GM12878 (cell line): ENCODE data around the gene TRAK2. TPM values are rescaled to one million over a fixed set of nuclear protein-coding genes. Genes with fewer than 3 reads are reported as not detected.

Experiments
- CBFB ChIP-seq: IDR thresholded peaks from 2 replicates; pipeline ENCODE4 v1.6.1; 2016; ENCODE audit warnings: antibody characterized with exemption, low read depth
- CHD1 ChIP-seq: IDR thresholded peaks from 2 replicates; pipeline ENCODE4 v1.6.1; 2012; ENCODE audit warnings: low read depth, low read length, improper control_type of control experiment
- CREM ChIP-seq: IDR thresholded peaks from 2 replicates; pipeline ENCODE4 v1.6.1; 2014; ENCODE audit warnings: antibody characterized with exemption, low read depth
- E2F8 ChIP-seq: fragments of 450-650 bp; IDR thresholded peaks from 2 replicates; pipeline ENCODE4 v1.6.1; 2018; ENCODE audit warnings: mild to moderate bottlenecking, low read depth, moderate library complexity; ENCODE audit not compliant: partially characterized antibody
- ETV6 ChIP-seq, 2 experiments: fragments of 450-650 bp in 1 of 2; IDR thresholded peaks in 1 of 2; conservative IDR thresholded peaks in 1 of 2; 2 replicates each; pipeline ENCODE4 v1.6.1; 2014; ENCODE audit warnings: antibody characterized with exemption in 1 of 2, borderline replicate concordance in 1 of 2, low read depth in 1 of 2, mild to moderate bottlenecking in 1 of 2, moderate library complexity in 1 of 2
- FOS ChIP-seq: IDR thresholded peaks from 3 replicates; pipeline ENCODE4 v1.6.1; 2011; ENCODE audit warnings: borderline replicate concordance; ENCODE audit not compliant: insufficient read length; ENCODE audit errors: extremely low read depth
- FOXM1 ChIP-seq: IDR thresholded peaks from 2 replicates; pipeline ENCODE4 v1.6.1; 2012; ENCODE audit warnings: low read depth, mild to moderate bottlenecking, inconsistent platforms, low read length, moderate library complexity
- HSF1 ChIP-seq: fragments of 150-350 bp; IDR thresholded peaks from 2 replicates; pipeline ENCODE4 v1.6.1; 2014; ENCODE audit warnings: mild to moderate bottlenecking, low read depth, low read length
- PKNOX1 ChIP-seq: fragments of 450-650 bp; IDR thresholded peaks from 2 replicates; pipeline ENCODE4 v1.6.1; 2016; ENCODE audit warnings: mild to moderate bottlenecking
- POLR2A ChIP-seq: IDR thresholded peaks from 2 replicates; pipeline ENCODE4 v1.6.1; 2011; ENCODE audit warnings: low read depth, mild to moderate bottlenecking, low read length
- POLR2AphosphoS2 ChIP-seq: IDR thresholded peaks from 2 replicates; pipeline ENCODE4 v1.6.1; 2011; ENCODE audit warnings: low read depth, mild to moderate bottlenecking, low read length, improper control_type of control experiment, moderate library complexity
- RAD21 ChIP-seq: IDR thresholded peaks from 2 replicates; pipeline ENCODE4 v1.6.1; 2011; ENCODE audit warnings: mild to moderate bottlenecking, low read depth, low read length, moderate library complexity; ENCODE audit not compliant: insufficient read depth
- RBBP5 ChIP-seq: fragments of 200-600 bp; sonication (generic); conservative IDR thresholded peaks from 2 replicates; pipeline ENCODE4 v1.6.1; 2016
- RCOR1 ChIP-seq: conservative IDR thresholded peaks from 2 replicates; pipeline ENCODE4 v1.6.1; 2012; ENCODE audit warnings: low read depth, low read length, improper control_type of control experiment
- RELB ChIP-seq: fragments of 450-650 bp; IDR thresholded peaks from 2 replicates; pipeline ENCODE4 v1.6.1; 2017; ENCODE audit warnings: low read depth, mild to moderate bottlenecking, moderate library complexity
- SMAD1 ChIP-seq: fragments of 450-650 bp; IDR thresholded peaks from 2 replicates; pipeline ENCODE4 v1.6.1; 2018; ENCODE audit warnings: mild to moderate bottlenecking, low read depth; ENCODE audit not compliant: partially characterized antibody
- SREBF2 ChIP-seq: IDR thresholded peaks from 2 replicates; pipeline ENCODE4 v1.6.1; 2012; ENCODE audit warnings: mild to moderate bottlenecking, low read length
- TCF12 ChIP-seq: IDR thresholded peaks from 2 replicates; pipeline ENCODE4 v1.6.1; 2011; ENCODE audit warnings: low read depth, mild to moderate bottlenecking, low read length
- ZBTB33 ChIP-seq: fragments of 450-650 bp; IDR thresholded peaks from 2 replicates; pipeline ENCODE4 v1.6.1; 2017; ENCODE audit warnings: mild to moderate bottlenecking
- ZNF622 ChIP-seq: fragments of 450-650 bp; IDR thresholded peaks from 2 replicates; pipeline ENCODE4 v1.6.1; 2017; ENCODE audit warnings: mild to moderate bottlenecking, inconsistent platforms
- polyA plus RNA-seq, 11 experiments: library from polyadenylated mRNA; depleted of rRNA in 4 of 11; unstranded in 6 of 11; stranded (reverse) in 5 of 11; fragments of >200 nt; fragmentation: Nextera tagmentation in 4 of 11; fragmentation: Illumina TruSeq in 1 of 11; extraction: Ambion mirVana in 4 of 11; extraction: Trizol in 1 of 11; gene quantifications; 1 replicate in 1 of 11; 2 replicates in 10 of 11; pipeline versions ENCODE4 v1.2.1 to v1.2.3, GENCODE V29; 2011 to 2016; ENCODE audit warnings: inconsistent platforms in 2 of 11, missing spikeins in 2 of 11, low read depth in 1 of 11
- total RNA-seq, 4 experiments: library from RNA; depleted of rRNA in 3 of 4; stranded (reverse); fragments of >200 nt in 3 of 4; fragmentation: Illumina TruSeq in 1 of 4; extraction: Trizol in 1 of 4; gene quantifications; 2 replicates each; pipeline versions ENCODE4 v1.2.1 to v1.2.3, GENCODE V29; 2013 to 2021

The TRAK2 gene
- total and polyA plus RNA-seq, 10 of the 15 experiments (the other 5 are each of a cell fraction or from before 2014, with no cell fraction given), result 5.2 to 20.0 (median 11.8) TPM

- TF ChIP-seq FOS (no peak), SMAD1 (no peak), FOXM1 (no peak), RCOR1 (peak; percentile 86; the same call in 1 of the 2 replicates), HSF1 (no peak), POLR2A (peak; percentile 95), RAD21 (0 out of 2 replicates have a peak, but pooled peaks have one; percentile 3), RELB (peak; percentile 72), TCF12 (no peak), PKNOX1 (peak; percentile 34; the same call in 1 of the 2 replicates), CREM (peak; percentile 99), E2F8 (no peak), SREBF2 (no peak), ZBTB33 (no peak), RBBP5 (no peak), ZNF622 (no peak), CBFB (peak; percentile 65; the same call in 1 of the 2 replicates), POLR2AphosphoS2 (peak; percentile 81), CHD1 (no peak), ETV6 (conservative IDR thresholded peaks at IDR 0.05 in 1 of 2, IDR thresholded peaks at IDR 0.05 in 1 of 2; ENCODE audit: borderline replicate concordance in 1 of 2, low read depth in 1 of 2) (no peak)
These were observed at the start of gene TRAK2, which contains the start of gene STRADB (continued) for GRCh38 chr2:201451292-201452057.
